NOMO-1 treated with DMSO at 0.1 percent for 48 hours (cell line): Measurements from ENCODE around the gene INPP5E.
"Not testable (repeated sequence)": the region's sequence is repeated elsewhere in the genome, so short reads cannot be mapped to it uniquely, and the experiment has no call there.

Experiments used
- DNase-seq: peaks from one replicate; lab custom pipeline; 2025; ENCODE audit not compliant: unreplicated experiment; lab: John Stamatoyannopoulos, UW

Gene INPP5E

GRCh38 chr9:136429683-136430491 lies 9.8 kb downstream of the INPP5E start:
- DNase-seq: no peak

- no peak for DNase-seq
Measured at GRCh38 chr9:136429075-136429628, 10.5 kb downstream of the INPP5E start.

GRCh38 chr9:136426787-136427186 lies 12.9 kb downstream of the INPP5E start:
- no peak for DNase-seq

- not testable (repeated sequence) for DNase-seq
Measured at GRCh38 chr9:136425367-136425766, 14.3 kb downstream of the INPP5E start.

GRCh38 chr9:136424750-136425362 lies 14.8 kb downstream of the INPP5E start:
- no peak for DNase-seq

- DNase-seq: no peak
Measured at GRCh38 chr9:136423432-136424146, 16.1 kb downstream of the INPP5E start.

- DNase-seq: no peak
Measured at GRCh38 chr9:136422876-136423275, 16.8 kb downstream of the INPP5E start.

GRCh38 chr9:136421791-136422190 lies 17.9 kb downstream of the INPP5E start:
- DNase-seq: no peak

GRCh38 chr9:136419092-136419420 lies 20.6 kb downstream of the INPP5E start:
- DNase-seq: no peak

GRCh38 chr9:136418182-136419091 lies 21.2 kb downstream of the INPP5E start:
- no peak for DNase-seq

- no peak for DNase-seq
Measured at GRCh38 chr9:136416914-136417313, 22.7 kb downstream of the INPP5E start.

- no peak for DNase-seq
Measured at GRCh38 chr9:136416427-136416826, 23.2 kb downstream of the INPP5E start.

- DNase-seq: no peak
Measured at GRCh38 chr9:136412962-136413361, 26.7 kb downstream of the INPP5E start.

- no peak for DNase-seq
Measured at GRCh38 chr9:136411378-136411777, 28.3 kb downstream of the INPP5E start.

GRCh38 chr9:136410500-136411287 lies 29.0 kb downstream of the INPP5E start, which contains the start of the genes ENTR1 and PMPCA:
Gene ENTR1 (minus strand): TSS chr9:136410614. CDS start chr9:136410397, 217 bp downstream.
Gene PMPCA (plus strand): TSS chr9:136410658. CDS start chr9:136410669, 11 bp downstream.
- DNase-seq: peak; percentile 90

- peak; percentile 28 for DNase-seq
Measured at GRCh38 chr9:136409557-136410455, 29.8 kb downstream of the INPP5E start.

GRCh38 chr9:136407911-136408310 lies 31.7 kb downstream of the INPP5E start:
- DNase-seq: no peak

- not testable (repeated sequence) for DNase-seq
Measured at GRCh38 chr9:136407061-136407460, 32.6 kb downstream of the INPP5E start.

- not testable (repeated sequence) for DNase-seq
Measured at GRCh38 chr9:136405904-136406303, 33.7 kb downstream of the INPP5E start.
